Calu3 (cell line): ENCODE results near the gene DMRT2. TPM values are rescaled to one million over a fixed set of nuclear protein-coding genes. Genes with fewer than 3 reads are reported as not detected.

Experiments
- BruUV-seq: library from RNA; stranded (reverse); fragments of 400-500 nt; replicated peaks from 2 replicates; lab custom pipeline; 2021; lab: Mats Ljungman, UMichigan
- CTCF ChIA-PET: fragments of 300-600 bp; sonication (Branson Sonifier 250); formaldehyde crosslinking; loops from one replicate; lab custom pipeline; 2022; ENCODE audit warnings: antibody characterized with exemption; lab: Charles Lee
- DNase-seq: peaks from one replicate; pipeline ENCODE4 v3.0.0; 2022
- H3K27ac Mint-ChIP-seq: one replicate; pipeline ENCODE4 v1.8.0; 2022; ENCODE audit warnings: mixed read lengths; ENCODE audit not compliant: unreplicated experiment
- H3K27me3 Mint-ChIP-seq: one replicate; pipeline ENCODE4 v1.8.0; 2022; ENCODE audit warnings: mixed read lengths; ENCODE audit not compliant: unreplicated experiment
- H3K36me3 Mint-ChIP-seq: one replicate; pipeline ENCODE4 v1.8.0; 2022; ENCODE audit warnings: mild to moderate bottlenecking, moderate library complexity, mixed read lengths; ENCODE audit not compliant: insufficient read depth, unreplicated experiment
- H3K4me1 Mint-ChIP-seq: one replicate; pipeline ENCODE4 v1.8.0; 2022; ENCODE audit warnings: mild to moderate bottlenecking, low read depth, mixed read lengths; ENCODE audit not compliant: unreplicated experiment
- H3K4me3 Mint-ChIP-seq: one replicate; pipeline ENCODE4 v1.8.0; 2022; ENCODE audit warnings: mild to moderate bottlenecking, low read depth, moderate library complexity, mixed read lengths; ENCODE audit not compliant: unreplicated experiment
- H3K9me3 Mint-ChIP-seq: one replicate; pipeline ENCODE4 v1.8.0; 2022; ENCODE audit warnings: low read depth, mixed read lengths; ENCODE audit not compliant: unreplicated experiment
- CTCF ChIP-seq: fragments of 200-600 bp; IDR thresholded peaks from one replicate; pipeline ENCODE4 v1.8.0; 2022; ENCODE audit warnings: antibody characterized with exemption; ENCODE audit not compliant: unreplicated experiment
- intact Hi-C: fragments of 100-400 bp; cut with micrococcal nuclease; formaldehyde crosslinking; loops from one replicate; pipeline ENCODE4 v1.10.0; 2022; ENCODE audit not compliant: unreplicated experiment
- total RNA-seq: library from RNA; stranded (reverse); gene quantifications from 2 replicates; pipeline ENCODE4 v1.2.3, GENCODE V29; 2022

The DMRT2 gene
- total RNA-seq, 1 experiment from 2014 or later, result not detected

DNA sequence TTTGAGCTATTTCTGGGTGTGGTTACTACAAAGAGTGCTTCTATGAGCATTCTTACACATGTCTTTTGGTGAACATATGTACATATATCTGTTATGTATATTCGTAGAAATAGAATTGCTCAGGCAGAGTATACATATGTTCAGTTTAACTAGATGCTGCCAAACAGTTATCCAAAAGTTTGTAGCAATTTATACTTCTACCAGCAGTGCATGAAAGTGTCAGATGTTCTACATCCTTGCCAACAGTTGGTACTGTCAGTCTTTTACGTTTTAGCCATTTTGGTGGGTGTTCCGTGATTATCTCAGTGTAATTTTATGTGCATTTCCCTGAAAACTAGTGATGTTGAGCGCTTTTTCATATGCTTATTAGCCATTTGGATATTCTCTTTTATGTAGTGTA is 35.9 kb upstream of the DMRT2 start:
- CTCF ChIA-PET, result no interaction called here
- Mint-ChIP-seq H3K27ac (no peak overlapping the region), H3K9me3 (no peaks in the 10 kb centered on the region), H3K27me3 (peaks cover 14% of the 10 kb centered on the region), H3K36me3 (no peaks in the 10 kb centered on the region), H3K4me3 (no peak overlapping the region), H3K4me1 (no peaks in the 10 kb centered on the region)
- no peak for DNase-seq
- TF ChIP-seq CTCF, result no peak
- intact Hi-C loops, result no loop called here
- BruUV-seq, result no TSS peak

DNA sequence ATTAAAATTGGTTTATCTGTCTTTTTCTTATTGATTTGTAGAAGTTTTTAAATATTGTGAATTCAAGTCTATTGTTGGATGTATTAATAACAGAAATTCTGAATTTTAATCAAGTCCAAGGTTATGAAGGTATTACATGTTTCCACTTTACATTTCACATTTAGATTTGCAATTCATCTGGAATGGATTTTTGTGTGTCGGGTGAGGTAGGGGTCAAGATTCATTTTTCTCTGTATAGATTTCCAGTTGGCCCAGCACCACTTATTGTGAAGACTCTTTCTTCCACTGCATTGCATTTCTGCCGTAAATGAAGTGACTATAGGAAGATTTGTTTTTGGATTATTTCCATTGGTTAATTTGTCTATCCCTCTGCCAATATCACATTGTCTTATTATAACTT is 35.5 kb upstream of the DMRT2 start:
- Mint-ChIP-seq H3K27me3 (peaks cover 14% of the 10 kb centered on the region), H3K27ac (no peak overlapping the region)
- CTCF ChIA-PET, result no interaction called here

GRCh38 chr9:1018121-1018520 is 32.0 kb upstream of the DMRT2 start:
- Mint-ChIP-seq H3K27ac (no peak overlapping the region), H3K9me3 (no peaks in the 10 kb centered on the region), H3K36me3 (no peaks in the 10 kb centered on the region), H3K4me3 (no peak overlapping the region), H3K27me3 (peaks cover 14% of the 10 kb centered on the region), H3K4me1 (no peaks in the 10 kb centered on the region)
- CTCF ChIA-PET, result no interaction called here
- intact Hi-C loops, result loop anchor here (5.0 kb wide), 1 partner anchor 854 kb away; no protein-coding TSS in a partner anchor
- TF ChIP-seq CTCF, result no peak
- no peak for DNase-seq
- no TSS peak for BruUV-seq

More for the DNA sequence above, 35.5 kb upstream of the DMRT2 start:
- Mint-ChIP-seq H3K4me1 (no peaks in the 10 kb centered on the region), H3K9me3 (no peaks in the 10 kb centered on the region), H3K36me3 (no peaks in the 10 kb centered on the region), H3K4me3 (no peak overlapping the region)
- TF ChIP-seq CTCF, result no peak
- DNase-seq, result no peak
- no TSS peak for BruUV-seq
- intact Hi-C loops, result loop anchor here (5.0 kb wide), 1 partner anchor 858 kb away; no protein-coding TSS in a partner anchor

- BruUV-seq, result no TSS peak
- H3K36me3 Mint-ChIP-seq, result no peaks in the 10 kb centered on the region
- no peak overlapping the region for H3K27ac Mint-ChIP-seq
- no peak for TF ChIP-seq CTCF
- intact Hi-C loops, result no loop called here
- no peak for DNase-seq
- no peaks in the 10 kb centered on the region for H3K27me3 Mint-ChIP-seq
- H3K9me3 Mint-ChIP-seq, result no peaks in the 10 kb centered on the region
- CTCF ChIA-PET, result interaction anchor here (0.7 kb wide), 1 partner anchor 102 kb away, joined by 3 read pairs; no protein-coding TSS in a partner anchor
- no peaks in the 10 kb centered on the region for H3K4me1 Mint-ChIP-seq
- H3K4me3 Mint-ChIP-seq, result no peak overlapping the region
Measured at GRCh38 chr9:1024112-1024511, 26.0 kb upstream of the DMRT2 start.
